Hepatocyte (in vitro differentiated cells): ENCODE data around the gene PMPCA. TPM values are rescaled to one million over a fixed set of nuclear protein-coding genes. Genes with fewer than 3 reads are reported as not detected.

ENCODE experiments used
- DNase-seq: peaks from one replicate; pipeline ENCODE4 v3.0.0-alpha.2; 2016; ENCODE audit warnings: low spot score
- H2AFZ ChIP-seq: fragments of 200-600 bp; sonication (generic); 2 replicates; pipeline ENCODE4 v1.6.0; 2016; ENCODE audit warnings: antibody characterized with exemption, mild to moderate bottlenecking
- H3K27ac ChIP-seq: fragments of 200-600 bp; sonication (generic); 2 replicates; pipeline ENCODE4 v1.5.1; 2016; ENCODE audit warnings: mild to moderate bottlenecking
- H3K27me3 ChIP-seq: fragments of 200-600 bp; sonication (generic); 2 replicates; pipeline ENCODE4 v1.6.1; 2016
- H3K36me3 ChIP-seq: fragments of 200-600 bp; sonication (generic); replicated peaks from 2 replicates; pipeline ENCODE4 v1.5.1; 2016; ENCODE audit warnings: low read depth; ENCODE audit not compliant: insufficient read depth
- H3K4me1 ChIP-seq: fragments of 200-600 bp; sonication (generic); 2 replicates; pipeline ENCODE4 v1.5.1; 2016; ENCODE audit warnings: mild to moderate bottlenecking, moderate library complexity; ENCODE audit not compliant: insufficient read depth
- H3K4me2 ChIP-seq: fragments of 200-600 bp; sonication (generic); 2 replicates; pipeline ENCODE4 v1.6.0; 2016
- H3K4me3 ChIP-seq: fragments of 200-600 bp; sonication (generic); 2 replicates; pipeline ENCODE4 v1.5.1; 2016; ENCODE audit warnings: mild to moderate bottlenecking
- H3K79me2 ChIP-seq: fragments of 200-600 bp; sonication (generic); 2 replicates; pipeline ENCODE4 v1.6.0; 2017; ENCODE audit warnings: mild to moderate bottlenecking
- H3K9me2 ChIP-seq: fragments of 200-600 bp; sonication (generic); replicated peaks from 2 replicates; pipeline ENCODE4 v1.6.0; 2017; ENCODE audit warnings: mild to moderate bottlenecking; ENCODE audit not compliant: insufficient read depth
- H3K9me3 ChIP-seq: fragments of 200-600 bp; sonication (generic); 2 replicates; pipeline ENCODE4 v1.5.1; 2016; ENCODE audit warnings: low read depth, mild to moderate bottlenecking
- H4K20me1 ChIP-seq: fragments of 200-600 bp; sonication (generic); 2 replicates; pipeline ENCODE4 v1.6.0; 2016; ENCODE audit warnings: mild to moderate bottlenecking; ENCODE audit not compliant: insufficient read depth, poor library complexity, severe bottlenecking
- EZH2 ChIP-seq: fragments of 200-600 bp; sonication (generic); IDR thresholded peaks from 2 replicates; pipeline ENCODE4 v1.6.1; 2016; ENCODE audit warnings: antibody characterized with exemption, mild to moderate bottlenecking, borderline replicate concordance
- EZH2phosphoT487 ChIP-seq: fragments of 200-600 bp; sonication (generic); IDR thresholded peaks from one replicate; pipeline ENCODE4 v1.6.1; 2018; ENCODE audit warnings: antibody characterized with exemption, mild to moderate bottlenecking, low read depth, moderate library complexity; ENCODE audit not compliant: unreplicated experiment, severe bottlenecking
- WGBS: methylation state at CpG from one replicate; pipeline ENCODE4 v1.1.6; 2016; ENCODE audit warnings: low lambda C conversion rate; ENCODE audit errors: missing lambda C conversion rate; 5-methylcytosine and 5-hydroxymethylcytosine counted together
- polyA plus RNA-seq: library from polyadenylated mRNA; unstranded; fragments of >200 nt; fragmentation: Nextera tagmentation; extraction: Ambion mirVana; gene quantifications from 2 replicates; pipeline ENCODE4 v1.2.1, GENCODE V29; 2016
- total RNA-seq: library from RNA; depleted of rRNA; stranded (reverse); fragments of >200 nt; gene quantifications from 2 replicates; pipeline ENCODE4 v1.2.3, GENCODE V29; 2014
- TF ChIP-seq, protein P1 (sequence below): fragments of 200-600 bp; sonication (generic); IDR thresholded peaks from 2 replicates; pipeline ENCODE4 v1.5.1; 2016; ENCODE audit warnings: antibody characterized with exemption, mild to moderate bottlenecking; ENCODE audit not compliant: poor library complexity

PMPCA gene
- total and polyA plus RNA-seq, 2 experiments from 2014 or later: 45.1 to 85.7 TPM

DNA sequence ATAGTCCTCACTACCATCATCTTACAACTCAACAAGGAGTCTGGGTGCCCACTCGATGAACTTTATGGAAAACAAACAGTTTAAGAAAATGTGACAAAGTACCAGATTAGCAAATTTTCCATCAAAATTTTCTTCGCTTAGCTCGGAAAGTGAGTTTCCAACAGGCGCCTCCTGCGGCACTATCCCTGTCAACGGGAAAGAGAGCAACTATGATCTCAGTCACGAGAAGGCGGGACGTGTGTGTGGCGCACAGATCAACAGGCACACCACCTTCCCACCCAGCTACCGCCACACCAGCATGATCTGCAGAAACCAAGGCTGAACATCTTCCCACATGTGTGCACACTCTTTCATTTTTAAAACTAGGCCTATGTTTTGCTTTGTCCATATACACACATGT lies 42.9 kb downstream of the PMPCA start:
- no peaks in the 10 kb centered on the region for H3K9me3 ChIP-seq
- H3K27ac ChIP-seq: no peak overlapping the region
- H3K4me2 ChIP-seq: no peak overlapping the region
- H3K9me2 ChIP-seq: no peaks in the 10 kb centered on the region
- no peaks in the 10 kb centered on the region for H3K79me2 ChIP-seq
- H2AFZ ChIP-seq: no peak overlapping the region
- no peaks in the 10 kb centered on the region for H4K20me1 ChIP-seq
- H3K36me3 ChIP-seq: no peaks in the 10 kb centered on the region
- H3K4me3 ChIP-seq: no peak overlapping the region
- WGBS: 95% methylated on average over 11 of the region's 11 CpGs
- no peaks in the 10 kb centered on the region for H3K27me3 ChIP-seq
- no peak for DNase-seq
- no peak for TF ChIP-seq EZH2
- TF ChIP-seq, protein P1, sequence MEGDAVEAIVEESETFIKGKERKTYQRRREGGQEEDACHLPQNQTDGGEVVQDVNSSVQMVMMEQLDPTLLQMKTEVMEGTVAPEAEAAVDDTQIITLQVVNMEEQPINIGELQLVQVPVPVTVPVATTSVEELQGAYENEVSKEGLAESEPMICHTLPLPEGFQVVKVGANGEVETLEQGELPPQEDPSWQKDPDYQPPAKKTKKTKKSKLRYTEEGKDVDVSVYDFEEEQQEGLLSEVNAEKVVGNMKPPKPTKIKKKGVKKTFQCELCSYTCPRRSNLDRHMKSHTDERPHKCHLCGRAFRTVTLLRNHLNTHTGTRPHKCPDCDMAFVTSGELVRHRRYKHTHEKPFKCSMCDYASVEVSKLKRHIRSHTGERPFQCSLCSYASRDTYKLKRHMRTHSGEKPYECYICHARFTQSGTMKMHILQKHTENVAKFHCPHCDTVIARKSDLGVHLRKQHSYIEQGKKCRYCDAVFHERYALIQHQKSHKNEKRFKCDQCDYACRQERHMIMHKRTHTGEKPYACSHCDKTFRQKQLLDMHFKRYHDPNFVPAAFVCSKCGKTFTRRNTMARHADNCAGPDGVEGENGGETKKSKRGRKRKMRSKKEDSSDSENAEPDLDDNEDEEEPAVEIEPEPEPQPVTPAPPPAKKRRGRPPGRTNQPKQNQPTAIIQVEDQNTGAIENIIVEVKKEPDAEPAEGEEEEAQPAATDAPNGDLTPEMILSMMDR: no peak
- no peak for TF ChIP-seq EZH2phosphoT487
- H3K4me1 ChIP-seq: no peaks in the 10 kb centered on the region

DNA sequence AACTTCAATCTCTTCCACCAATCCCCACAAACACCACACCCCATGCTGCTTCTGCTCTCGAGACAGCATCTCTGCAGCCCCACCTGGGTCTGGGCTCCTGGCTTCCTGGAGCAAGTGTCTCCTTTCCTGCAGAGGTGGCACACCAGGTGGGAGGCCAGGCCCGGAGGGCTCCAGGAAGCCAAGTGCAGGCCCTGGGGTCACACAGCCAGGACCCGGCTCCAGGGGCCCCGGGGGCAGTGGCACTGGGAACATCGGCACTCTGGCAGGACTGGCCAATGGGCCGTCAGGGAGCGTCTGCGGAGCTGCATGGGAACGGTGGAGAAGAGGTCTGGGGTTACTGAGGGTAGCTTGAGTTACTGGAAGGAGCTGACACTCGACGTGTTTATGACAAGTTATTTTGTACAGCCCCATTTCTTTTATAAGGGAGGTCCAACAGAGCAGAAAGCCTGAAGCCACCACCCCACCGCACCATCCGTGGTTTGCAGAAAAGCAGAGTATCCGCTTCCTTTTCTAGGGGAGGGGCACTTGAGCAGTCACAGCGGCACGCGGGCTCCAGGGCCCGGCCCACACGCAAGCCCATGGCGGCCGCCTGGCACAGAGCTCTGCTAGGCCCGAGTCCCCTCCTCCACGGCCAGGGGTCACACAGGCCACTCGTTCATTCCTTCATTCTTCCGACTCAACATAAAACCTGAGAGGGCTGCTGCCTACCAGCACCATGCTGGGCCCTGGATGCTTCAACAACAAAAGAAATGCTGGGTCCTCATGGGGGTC lies 43.8 kb downstream of the PMPCA start:
- 95% methylated on average over 25 of the region's 25 CpGs for WGBS
- Histone ChIP-seq H3K79me2 (no peaks in the 10 kb centered on the region), H3K36me3 (no peaks in the 10 kb centered on the region), H3K4me1 (no peaks in the 10 kb centered on the region), H3K27ac (no peak overlapping the region), H3K4me3 (no peak overlapping the region), H3K9me3 (no peaks in the 10 kb centered on the region), H3K27me3 (no peaks in the 10 kb centered on the region), H3K9me2 (no peaks in the 10 kb centered on the region), H3K4me2 (no peak overlapping the region), H4K20me1 (no peaks in the 10 kb centered on the region), H2AFZ (no peak overlapping the region)
- TF ChIP-seq, protein P1: no peak
- TF ChIP-seq EZH2 (no peak), EZH2phosphoT487 (no peak)
- no peak for DNase-seq

DNA sequence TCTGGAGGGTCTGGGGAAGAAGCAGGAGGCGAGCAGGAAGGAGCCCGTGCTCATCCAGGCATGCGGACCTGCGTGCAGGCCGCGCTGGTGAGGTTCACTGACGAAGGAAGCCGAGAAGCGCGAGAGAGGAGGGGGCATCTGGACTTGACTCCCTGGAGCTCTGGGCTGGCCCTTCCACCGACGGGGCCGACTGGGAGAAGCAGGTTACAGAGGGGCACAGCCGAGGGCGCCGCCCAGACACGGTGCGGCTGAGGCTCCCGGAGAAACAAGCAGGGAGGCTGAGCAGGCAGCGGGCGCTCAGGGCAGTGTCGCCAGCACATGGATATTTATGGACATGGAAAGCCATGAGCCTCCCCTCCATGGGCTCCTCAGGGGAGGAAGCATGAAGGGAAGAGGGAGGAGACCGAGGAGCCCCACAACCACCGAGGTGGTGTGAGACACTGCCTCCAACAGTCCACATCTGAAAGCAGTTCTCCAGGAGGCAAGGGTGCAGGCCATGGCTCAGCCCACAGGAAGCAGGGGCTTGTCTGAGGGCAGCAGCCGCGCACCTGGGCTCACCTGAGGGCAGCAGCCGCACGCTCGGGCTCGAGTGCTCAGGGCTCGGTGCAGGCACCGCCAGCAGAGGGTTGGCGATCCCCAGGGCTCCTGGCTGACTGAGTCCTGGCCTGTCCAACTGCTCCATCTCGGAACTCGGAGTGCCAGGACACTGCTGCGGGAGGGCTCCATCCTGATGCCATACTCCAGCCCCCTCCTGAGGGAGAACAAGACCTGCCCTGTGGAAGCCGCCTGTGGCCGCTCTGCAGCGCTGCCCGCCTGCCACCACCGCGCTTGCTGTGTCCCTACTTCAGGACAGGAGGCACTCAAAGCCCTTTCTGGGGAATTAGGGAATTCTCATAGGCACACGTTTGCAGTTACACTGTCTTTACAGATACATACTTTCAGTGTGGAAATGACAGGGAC lies 44.9 kb downstream of the PMPCA start:
- no peaks in the 10 kb centered on the region for H3K4me1 ChIP-seq
- no peak overlapping the region for H2AFZ ChIP-seq
- H4K20me1 ChIP-seq: no peaks in the 10 kb centered on the region
- no peaks in the 10 kb centered on the region for H3K27me3 ChIP-seq
- no peaks in the 10 kb centered on the region for H3K9me3 ChIP-seq
- H3K36me3 ChIP-seq: no peaks in the 10 kb centered on the region
- 97% methylated on average over 43 of the region's 43 CpGs for WGBS
- TF ChIP-seq EZH2 (no peak), EZH2phosphoT487 (no peak)
- TF ChIP-seq, protein P1: no peak
- H3K4me3 ChIP-seq: no peak overlapping the region
- H3K9me2 ChIP-seq: no peaks in the 10 kb centered on the region
- H3K27ac ChIP-seq: no peak overlapping the region
- no peak overlapping the region for H3K4me2 ChIP-seq
- no peaks in the 10 kb centered on the region for H3K79me2 ChIP-seq
- no peak for DNase-seq
